HEK293 (cell line): ENCODE measurements around the gene ADIG.

ENCODE experiments used
- CTCF ChIP-seq: fragments of 450-650 bp; formaldehyde crosslinking; IDR thresholded peaks from 2 replicates; pipeline ENCODE4 v1.5.1; 2016; ENCODE audit warnings: missing biosample characterization, missing genetic modification characterization
- GLIS2 ChIP-seq: fragments of 450-650 bp; formaldehyde crosslinking; IDR thresholded peaks from 2 replicates; pipeline ENCODE4 v1.5.1; 2016; ENCODE audit warnings: missing biosample characterization, missing genetic modification characterization
- TCF7L2 ChIP-seq: IDR thresholded peaks from 2 replicates; pipeline ENCODE4 v1.6.1; 2011; ENCODE audit warnings: low read depth, mild to moderate bottlenecking, inconsistent platforms, low read length, moderate library complexity, borderline replicate concordance
- ZNF140 ChIP-seq: fragments of 450-650 bp; formaldehyde crosslinking; IDR thresholded peaks from 2 replicates; pipeline ENCODE4 v1.5.1; 2016; ENCODE audit warnings: missing biosample characterization, missing genetic modification characterization
- ZNF16 ChIP-seq: fragments of 450-650 bp; formaldehyde crosslinking; IDR thresholded peaks from 2 replicates; pipeline ENCODE4 v1.5.1; 2016; ENCODE audit warnings: low read depth, missing biosample characterization, missing genetic modification characterization
- ZNF664 ChIP-seq: fragments of 450-650 bp; formaldehyde crosslinking; IDR thresholded peaks from 2 replicates; pipeline ENCODE4 v1.5.1; 2016; ENCODE audit warnings: missing biosample characterization, missing genetic modification characterization
- TF ChIP-seq, protein P1 (sequence below): fragments of 450-650 bp; formaldehyde crosslinking; IDR thresholded peaks from 2 replicates; pipeline ENCODE4 v1.5.1; 2016; ENCODE audit warnings: missing biosample characterization, missing genetic modification characterization, low read depth
- TF ChIP-seq, protein P2 (sequence below): fragments of 450-650 bp; IDR thresholded peaks from 2 replicates; pipeline ENCODE4 v1.5.1; 2018; ENCODE audit warnings: missing biosample characterization, missing genetic modification characterization
- TF ChIP-seq, protein P3 (sequence below): fragments of 450-650 bp; formaldehyde crosslinking; IDR thresholded peaks from 2 replicates; pipeline ENCODE4 v1.5.1; 2016; ENCODE audit warnings: missing biosample characterization, missing genetic modification characterization

DNA sequence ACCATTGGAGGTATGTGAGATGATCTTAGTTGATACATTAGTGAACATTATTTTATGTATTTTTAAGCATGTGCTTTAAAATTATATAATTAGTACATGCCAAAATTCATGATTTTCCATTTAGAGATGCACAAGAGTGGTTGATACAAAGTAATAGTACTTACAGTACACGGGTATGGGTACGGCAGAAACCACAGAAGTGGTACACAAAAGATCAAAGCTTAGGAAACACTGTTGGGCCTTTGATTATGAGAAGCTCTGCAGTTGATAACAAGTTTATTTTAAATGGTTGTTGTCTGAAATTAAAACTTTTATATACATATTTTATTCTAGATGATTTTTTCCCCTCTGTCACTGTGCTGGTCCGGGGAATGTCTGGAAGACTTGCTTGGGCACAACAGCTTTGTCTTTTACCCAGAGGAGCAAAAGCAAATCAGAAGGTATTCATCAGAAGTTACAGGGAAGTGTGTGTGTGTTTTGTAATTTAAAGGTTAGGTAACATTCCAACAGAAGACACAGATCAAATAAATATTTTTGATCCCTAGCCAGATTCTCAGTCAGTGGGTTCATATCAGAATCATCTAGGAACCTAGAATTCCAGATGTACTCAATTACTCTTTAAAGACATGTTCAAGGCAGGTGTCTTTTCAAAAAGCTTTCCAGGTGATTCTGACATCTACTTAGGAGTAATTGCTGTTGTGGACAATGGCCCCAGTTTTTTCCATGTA, 32.5 kb upstream of the ADIG start:
- TF ChIP-seq ZNF16 (tag by site-specific recombination): no peak
- TF ChIP-seq, protein P1, sequence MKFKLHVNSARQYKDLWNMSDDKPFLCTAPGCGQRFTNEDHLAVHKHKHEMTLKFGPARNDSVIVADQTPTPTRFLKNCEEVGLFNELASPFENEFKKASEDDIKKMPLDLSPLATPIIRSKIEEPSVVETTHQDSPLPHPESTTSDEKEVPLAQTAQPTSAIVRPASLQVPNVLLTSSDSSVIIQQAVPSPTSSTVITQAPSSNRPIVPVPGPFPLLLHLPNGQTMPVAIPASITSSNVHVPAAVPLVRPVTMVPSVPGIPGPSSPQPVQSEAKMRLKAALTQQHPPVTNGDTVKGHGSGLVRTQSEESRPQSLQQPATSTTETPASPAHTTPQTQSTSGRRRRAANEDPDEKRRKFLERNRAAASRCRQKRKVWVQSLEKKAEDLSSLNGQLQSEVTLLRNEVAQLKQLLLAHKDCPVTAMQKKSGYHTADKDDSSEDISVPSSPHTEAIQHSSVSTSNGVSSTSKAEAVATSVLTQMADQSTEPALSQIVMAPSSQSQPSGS (tag by site-specific recombination): no peak
- no peak for TF ChIP-seq TCF7L2
- TF ChIP-seq ZNF140 (tag by site-specific recombination): no peak
- TF ChIP-seq, protein P2, sequence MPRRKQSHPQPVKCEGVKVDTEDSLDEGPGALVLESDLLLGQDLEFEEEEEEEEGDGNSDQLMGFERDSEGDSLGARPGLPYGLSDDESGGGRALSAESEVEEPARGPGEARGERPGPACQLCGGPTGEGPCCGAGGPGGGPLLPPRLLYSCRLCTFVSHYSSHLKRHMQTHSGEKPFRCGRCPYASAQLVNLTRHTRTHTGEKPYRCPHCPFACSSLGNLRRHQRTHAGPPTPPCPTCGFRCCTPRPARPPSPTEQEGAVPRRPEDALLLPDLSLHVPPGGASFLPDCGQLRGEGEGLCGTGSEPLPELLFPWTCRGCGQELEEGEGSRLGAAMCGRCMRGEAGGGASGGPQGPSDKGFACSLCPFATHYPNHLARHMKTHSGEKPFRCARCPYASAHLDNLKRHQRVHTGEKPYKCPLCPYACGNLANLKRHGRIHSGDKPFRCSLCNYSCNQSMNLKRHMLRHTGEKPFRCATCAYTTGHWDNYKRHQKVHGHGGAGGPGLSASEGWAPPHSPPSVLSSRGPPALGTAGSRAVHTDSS (tag by site-specific recombination): no peak
- TF ChIP-seq ZNF664: no peak
- no peak for TF ChIP-seq CTCF (tag by site-specific recombination)
- no peak for TF ChIP-seq GLIS2 (tag by site-specific recombination)
- TF ChIP-seq, protein P3, sequence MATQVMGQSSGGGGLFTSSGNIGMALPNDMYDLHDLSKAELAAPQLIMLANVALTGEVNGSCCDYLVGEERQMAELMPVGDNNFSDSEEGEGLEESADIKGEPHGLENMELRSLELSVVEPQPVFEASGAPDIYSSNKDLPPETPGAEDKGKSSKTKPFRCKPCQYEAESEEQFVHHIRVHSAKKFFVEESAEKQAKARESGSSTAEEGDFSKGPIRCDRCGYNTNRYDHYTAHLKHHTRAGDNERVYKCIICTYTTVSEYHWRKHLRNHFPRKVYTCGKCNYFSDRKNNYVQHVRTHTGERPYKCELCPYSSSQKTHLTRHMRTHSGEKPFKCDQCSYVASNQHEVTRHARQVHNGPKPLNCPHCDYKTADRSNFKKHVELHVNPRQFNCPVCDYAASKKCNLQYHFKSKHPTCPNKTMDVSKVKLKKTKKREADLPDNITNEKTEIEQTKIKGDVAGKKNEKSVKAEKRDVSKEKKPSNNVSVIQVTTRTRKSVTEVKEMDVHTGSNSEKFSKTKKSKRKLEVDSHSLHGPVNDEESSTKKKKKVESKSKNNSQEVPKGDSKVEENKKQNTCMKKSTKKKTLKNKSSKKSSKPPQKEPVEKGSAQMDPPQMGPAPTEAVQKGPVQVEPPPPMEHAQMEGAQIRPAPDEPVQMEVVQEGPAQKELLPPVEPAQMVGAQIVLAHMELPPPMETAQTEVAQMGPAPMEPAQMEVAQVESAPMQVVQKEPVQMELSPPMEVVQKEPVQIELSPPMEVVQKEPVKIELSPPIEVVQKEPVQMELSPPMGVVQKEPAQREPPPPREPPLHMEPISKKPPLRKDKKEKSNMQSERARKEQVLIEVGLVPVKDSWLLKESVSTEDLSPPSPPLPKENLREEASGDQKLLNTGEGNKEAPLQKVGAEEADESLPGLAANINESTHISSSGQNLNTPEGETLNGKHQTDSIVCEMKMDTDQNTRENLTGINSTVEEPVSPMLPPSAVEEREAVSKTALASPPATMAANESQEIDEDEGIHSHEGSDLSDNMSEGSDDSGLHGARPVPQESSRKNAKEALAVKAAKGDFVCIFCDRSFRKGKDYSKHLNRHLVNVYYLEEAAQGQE (tag by site-specific recombination): no peak
